ENCODE results near the gene UBE3B. TPM values are rescaled to one million over a fixed set of nuclear protein-coding genes. Genes with fewer than 3 reads are reported as not detected.

Gene UBE3B
- polyA plus RNA-seq, 1 donor (not counting 4 experiments of a cell fraction or from before 2014, with no cell fraction given): 27.1 TPM

DNA sequence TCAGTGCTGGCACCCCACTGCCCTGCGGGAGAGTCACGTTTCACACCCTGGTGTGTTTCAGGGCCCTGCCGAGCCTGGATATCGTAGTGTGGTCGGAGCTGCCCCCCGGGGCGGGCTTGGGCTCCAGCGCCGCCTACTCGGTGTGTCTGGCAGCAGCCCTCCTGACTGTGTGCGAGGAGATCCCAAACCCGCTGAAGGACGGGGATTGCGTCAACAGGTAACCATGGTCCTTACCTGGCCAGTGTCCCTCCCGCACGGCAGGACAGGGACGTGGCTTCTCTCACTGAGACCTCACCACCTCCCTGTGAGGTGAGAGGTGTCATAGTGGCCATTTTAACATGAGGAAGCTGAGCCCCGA lies 103.9 kb downstream of the UBE3B start:
- no peak for FAIRE-seq
- Histone ChIP-seq H3K4me3 (ENCODE audit: control insufficient read depth in 2 of 3, extremely low read depth in 1 of 3, insufficient read depth in 2 of 3, low read depth in 1 of 3, low read length in 3 of 3) (no peak overlapping the region), H3K4me2 (ENCODE audit: control insufficient read depth, extremely low read depth, insufficient read depth, low read depth, low read length) (peak overlapping the region; percentile 46), H3K9me1 (ENCODE audit: control insufficient read depth, extremely low read depth, insufficient read depth, low read length) (peaks cover 5% of the 10 kb centered on the region), H3K36me3 (ENCODE audit: control insufficient read depth in 2 of 2, extremely low read depth in 1 of 2, insufficient read depth in 2 of 2, low read length in 2 of 2) (peaks cover 24 to 42% of the 10 kb centered on the region in 2 experiments), H3K27ac (ENCODE audit: control insufficient read depth, insufficient read depth, low read length) (peak overlapping the region; percentile 45), H4K20me1 (ENCODE audit: control insufficient read depth, extremely low read depth, insufficient read depth, low read length) (peaks cover 10% of the 10 kb centered on the region), H3K27me3 (ENCODE audit: control insufficient read depth, extremely low read depth, insufficient read depth, low read length) (no peaks in the 10 kb centered on the region), H3K79me2 (ENCODE audit: control insufficient read depth, insufficient read depth, low read length) (peaks cover 4% of the 10 kb centered on the region), H2AFZ (ENCODE audit: control insufficient read depth, low read length) (no peak overlapping the region), H3K9me3 (ENCODE audit: control insufficient read depth, low read depth, low read length) (no peaks in the 10 kb centered on the region), H3K4me1 (ENCODE audit: control insufficient read depth, extremely low read depth, insufficient read depth, low read length) (peaks cover 15% of the 10 kb centered on the region), H3K9ac (ENCODE audit: control insufficient read depth, extremely low read depth, insufficient read depth, low read length) (no peak overlapping the region)
- TF ChIP-seq EZH2 (IDR thresholded peaks at IDR 0.05; ENCODE audit: low read length): no peak
- TF ChIP-seq CTCF (optimal IDR thresholded peaks at IDR 0.05 in 1 of 3, IDR thresholded peaks at IDR 0.05 in 1 of 3, conservative IDR thresholded peaks at IDR 0.05 in 1 of 3; ENCODE audit: extremely low read depth in 1 of 3, insufficient read depth in 2 of 3, low read length in 3 of 3): no peak
- dilution Hi-C loops (cut with MboI; ENCODE audit: extremely low pct_ligation_motif_present, low sequenced_read_pairs): no loop called here
- no peak for DNase-seq (ENCODE audit: low read depth, low spot score)

- no peak overlapping the region for H3K9ac ChIP-seq (ENCODE audit: control insufficient read depth, extremely low read depth, insufficient read depth, low read length)
- peak; percentile 26 for DNase-seq (ENCODE audit: low read depth, low spot score)
- peak overlapping the region; percentile 45 for H3K27ac ChIP-seq (ENCODE audit: control insufficient read depth, insufficient read depth, low read length)
- H3K36me3 ChIP-seq (ENCODE audit: control insufficient read depth in 2 of 2, extremely low read depth in 1 of 2, insufficient read depth in 2 of 2, low read length in 2 of 2): peaks cover 28 to 48% of the 10 kb centered on the region in 2 experiments
- H3K4me1 ChIP-seq (ENCODE audit: control insufficient read depth, extremely low read depth, insufficient read depth, low read length): peaks cover 15% of the 10 kb centered on the region
- peaks cover 10% of the 10 kb centered on the region for H4K20me1 ChIP-seq (ENCODE audit: control insufficient read depth, extremely low read depth, insufficient read depth, low read length)
- peak overlapping the region; percentile 46 for H3K4me2 ChIP-seq (ENCODE audit: control insufficient read depth, extremely low read depth, insufficient read depth, low read depth, low read length)
- H2AFZ ChIP-seq (ENCODE audit: control insufficient read depth, low read length): no peak overlapping the region
- TF ChIP-seq CTCF (optimal IDR thresholded peaks at IDR 0.05 in 1 of 3, IDR thresholded peaks at IDR 0.05 in 1 of 3, conservative IDR thresholded peaks at IDR 0.05 in 1 of 3; ENCODE audit: extremely low read depth in 1 of 3, insufficient read depth in 2 of 3, low read length in 3 of 3): no peak
- no peak for TF ChIP-seq EZH2 (IDR thresholded peaks at IDR 0.05; ENCODE audit: low read length)
- no peaks in the 10 kb centered on the region for H3K27me3 ChIP-seq (ENCODE audit: control insufficient read depth, extremely low read depth, insufficient read depth, low read length)
- peaks cover 5% of the 10 kb centered on the region for H3K9me1 ChIP-seq (ENCODE audit: control insufficient read depth, extremely low read depth, insufficient read depth, low read length)
- H3K4me3 ChIP-seq (ENCODE audit: control insufficient read depth in 2 of 3, extremely low read depth in 1 of 3, insufficient read depth in 2 of 3, low read depth in 1 of 3, low read length in 3 of 3): peak overlapping the region in 1 of 3 experiments; percentile 24
- peaks cover 4% of the 10 kb centered on the region for H3K79me2 ChIP-seq (ENCODE audit: control insufficient read depth, insufficient read depth, low read length)
- dilution Hi-C loops (cut with MboI; ENCODE audit: extremely low pct_ligation_motif_present, low sequenced_read_pairs): no loop called here
- no peaks in the 10 kb centered on the region for H3K9me3 ChIP-seq (ENCODE audit: control insufficient read depth, low read depth, low read length)
- FAIRE-seq: peak; percentile 79
These were observed 104.4 kb downstream of the UBE3B start for GRCh38 chr12:109581856-109582255.
